ENCODE data around the gene MAPK6. TPM values are rescaled to one million over a fixed set of nuclear protein-coding genes. Genes with fewer than 3 reads are reported as not detected.

Gene MAPK6
- total and polyA plus RNA-seq, 2 of the 8 experiments (the other 6 are each of a cell fraction or from before 2014, with no cell fraction given), result 22.6 to 108 TPM

DNA sequence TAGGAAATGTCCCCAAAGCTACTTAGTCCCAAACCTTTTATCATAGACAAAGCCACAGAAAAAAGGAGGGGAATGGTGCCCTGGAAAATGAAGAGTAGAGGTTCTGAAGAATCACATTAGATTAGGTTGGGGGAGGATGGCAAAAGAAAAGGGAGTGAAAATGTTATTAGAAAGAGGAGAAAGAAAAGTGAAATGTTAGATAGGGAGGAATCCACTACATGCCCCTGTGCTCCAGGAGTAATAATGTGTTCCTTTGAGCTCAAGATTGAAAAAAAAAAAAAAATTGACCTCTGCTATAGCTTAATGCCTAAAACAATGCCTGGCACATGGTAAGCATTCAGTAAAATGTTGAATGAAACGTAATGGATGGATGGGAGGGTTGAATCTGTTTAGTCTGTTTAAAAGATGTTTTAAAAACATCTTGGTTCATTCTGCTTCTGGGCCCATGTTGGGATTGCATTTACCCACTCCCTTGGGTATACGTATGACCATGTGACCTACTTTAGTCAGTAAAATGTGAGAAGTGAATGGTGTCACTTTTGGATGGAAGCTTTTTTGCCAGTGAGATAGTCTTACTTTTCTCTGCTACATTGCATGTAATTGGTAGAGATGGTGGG, 19.0 kb downstream of the MAPK6 start:
- no peak overlapping the region for H3K4ac ChIP-seq (replicated peaks; ENCODE audit: insufficient read length, low read depth, low read length)
- H2BK20ac ChIP-seq (ENCODE audit: low read length), result no peak overlapping the region
- no peak overlapping the region for H2BK5ac ChIP-seq (ENCODE audit: low read depth, low read length)
- peaks cover 0 to 10% (median 6%) of the 10 kb centered on the region in 4 experiments; a peak in 5 of 7 replicates for H3K4me1 ChIP-seq (replicated peaks in 1 of 4; ENCODE audit: control insufficient read depth in 3 of 4, insufficient read depth in 4 of 4, low read length in 3 of 4)
- no peak overlapping the region for H2BK12ac ChIP-seq (ENCODE audit: low read depth, low read length)
- no peak overlapping the region for H2BK120ac ChIP-seq (replicated peaks; ENCODE audit: low read depth, low read length)
- ChIA-PET POLR2A (ENCODE audit: partially characterized antibody) (interaction anchor here (0.8 to 4.4 kb wide), 5 partner anchors 8 to 66 kb away, joined by 3 to 15 read pairs (median 3); partner anchors contain the start of genes LEO1 and MAPK6), CTCF (ENCODE audit: partially characterized antibody) (interaction anchor here (0.8 to 1.2 kb wide), 4 partner anchors 8 to 149 kb away, joined by 3 to 5 read pairs (median 3); no protein-coding TSS in a partner anchor)
- H3K18ac ChIP-seq (ENCODE audit: extremely low read depth, low read length), result no peak overlapping the region
- FAIRE-seq, result no peak
- no peak for DNase-seq (ENCODE audit: low read depth in 1 of 2, low spot score in 2 of 2)
- no peak overlapping the region for H3K9ac ChIP-seq (replicated peaks in 1 of 4; ENCODE audit: extremely low read depth in 1 of 4, low read depth in 3 of 4, low read length in 3 of 4)
- no peak overlapping the region for H4K5ac ChIP-seq (ENCODE audit: insufficient read length, low read depth, low read length)
- H3K23ac ChIP-seq (ENCODE audit: insufficient read length), result no peak overlapping the region
- H4K91ac ChIP-seq (replicated peaks; ENCODE audit: insufficient read length, low read length), result no peak overlapping the region
- peaks cover 13 to 18% of the 10 kb centered on the region in 2 experiments for H4K20me1 ChIP-seq (replicated peaks in 1 of 2; ENCODE audit: control insufficient read depth in 1 of 2, insufficient read depth in 2 of 2, low read length in 2 of 2)
- no peak overlapping the region for H2AK5ac ChIP-seq (ENCODE audit: low read depth, low read length)
- no peaks in the 10 kb centered on the region for H3K27me3 ChIP-seq (replicated peaks in 1 of 4; ENCODE audit: control insufficient read depth in 3 of 4, extremely low read depth in 1 of 4, insufficient read depth in 3 of 4, low read length in 3 of 4)
- no peaks in the 10 kb centered on the region for H3K23me2 ChIP-seq (ENCODE audit: low read depth, low read length)
- 94 to 100% methylated on average over 1 to 2 of the region's 2 CpGs for WGBS, 2 experiments (ENCODE audit: extremely low coverage in 1 of 2, insufficient coverage in 1 of 2, insufficient read length in 1 of 2, insufficient replicate concordance in 2 of 2, low coverage in 1 of 2, low lambda C conversion rate in 2 of 2, missing lambda C conversion rate in 1 of 2)
- H3K27ac ChIP-seq (ENCODE audit: low read depth, low read length), result no peak overlapping the region
- no peaks in the 10 kb centered on the region for H3K9me3 ChIP-seq (ENCODE audit: insufficient read depth in 2 of 2, low read depth in 1 of 2, low read length in 1 of 2)
- H3K4me3 ChIP-seq (ENCODE audit: extremely low read depth in 1 of 4, insufficient read depth in 2 of 4, low read depth in 3 of 4, low read length in 4 of 4), result no peak overlapping the region
- peaks cover 8% of the 10 kb centered on the region for H3K79me1 ChIP-seq (ENCODE audit: low read depth, low read length)
- no peak overlapping the region for H2BK15ac ChIP-seq (ENCODE audit: low read length)
- H2AFZ ChIP-seq (ENCODE audit: low read length), result no peak overlapping the region
- H4K8ac ChIP-seq (ENCODE audit: extremely low read depth, insufficient read depth, low read length), result no peak overlapping the region
- H3K14ac ChIP-seq (ENCODE audit: insufficient read length), result no peak overlapping the region
- no peaks in the 10 kb centered on the region for H3K36me3 ChIP-seq (ENCODE audit: control insufficient read depth in 2 of 4, insufficient read depth in 4 of 4, low read length in 3 of 4)
- peaks cover 17 to 99% of the 10 kb centered on the region in 2 experiments for H3K79me2 ChIP-seq (ENCODE audit: control insufficient read depth in 1 of 2, insufficient read depth in 2 of 2, low read length in 2 of 2)
- H3K4me2 ChIP-seq (ENCODE audit: insufficient read depth in 1 of 2, low read depth in 2 of 2, low read length in 2 of 2), result no peak overlapping the region
- no peak overlapping the region for H3K56ac ChIP-seq (replicated peaks; ENCODE audit: insufficient read length, low read depth, low read length)
- TF ChIP-seq GTF2F1 (IDR thresholded peaks at IDR 0.05; ENCODE audit: borderline replicate concordance, low read depth, low read length) (no peak), POU5F1 (IDR thresholded peaks at IDR 0.05; ENCODE audit: low read depth, low read length) (no peak), HDAC6 (IDR thresholded peaks at IDR 0.05; ENCODE audit: low read depth, low read length) (no peak), CBX8 (IDR thresholded peaks at IDR 0.05; ENCODE audit: borderline replicate concordance, low read depth, low read length) (no peak), RFX5 (IDR thresholded peaks at IDR 0.05; ENCODE audit: borderline replicate concordance, low read depth, low read length) (no peak), CHD2 (IDR thresholded peaks at IDR 0.05; ENCODE audit: low read length) (no peak), CEBPB (IDR thresholded peaks at IDR 0.05; ENCODE audit: low read depth, low read length) (no peak), SIN3A (conservative IDR thresholded peaks at IDR 0.05 in 1 of 2, IDR thresholded peaks at IDR 0.05 in 1 of 2; ENCODE audit: low read depth in 1 of 2, low read length in 2 of 2) (no peak), SP1 (IDR thresholded peaks at IDR 0.05; ENCODE audit: low read depth, low read length) (no peak), SUZ12 (IDR thresholded peaks at IDR 0.05; ENCODE audit: low read length) (no peak), ASH2L (IDR thresholded peaks at IDR 0.05; ENCODE audit: low read length) (no peak), KDM1A (IDR thresholded peaks at IDR 0.05; ENCODE audit: borderline replicate concordance, low read length) (no peak), EP300 (IDR thresholded peaks at IDR 0.05; ENCODE audit: borderline replicate concordance in 1 of 2, low read depth in 2 of 2, low read length in 2 of 2) (no peak), SP4 (IDR thresholded peaks at IDR 0.05; ENCODE audit: low read length) (no peak)

All from H1 (cell line).